HG03097 (cell line): ENCODE results near the gene TMEM139.
A peak's percentile ranks its signal among the peaks of the same experiment; 100 is the strongest.

Experiments
- ATAC-seq: cut with Tn5 transposase; IDR thresholded peaks from one replicate; pipeline ENCODE4 v1.9.1; 2021; ENCODE audit not compliant: unreplicated experiment, low FRiP score

The TMEM139 gene

GRCh38 chr7:143284591-143285469 is at the start of gene TMEM139:
Gene TMEM139 (plus strand): TSS chr7:143284958. CDS start chr7:143285958, 1,000 bp downstream.
- no peak for ATAC-seq

- no peak for ATAC-seq
Observed at GRCh38 chr7:143235561-143235960, 49.2 kb upstream of the TMEM139 start.

- no peak for ATAC-seq
Observed at GRCh38 chr7:143236408-143236990, 48.3 kb upstream of the TMEM139 start.

- no peak for ATAC-seq
Observed at GRCh38 chr7:143237366-143237765, 47.4 kb upstream of the TMEM139 start.

- no peak for ATAC-seq
Observed at GRCh38 chr7:143238289-143238980, 46.3 kb upstream of the TMEM139 start.

GRCh38 chr7:143239813-143240212 is 44.9 kb upstream of the TMEM139 start:
- no peak for ATAC-seq

GRCh38 chr7:143240291-143241168 is 44.2 kb upstream of the TMEM139 start:
- peak; percentile 85 for ATAC-seq

GRCh38 chr7:143242306-143242705 is 42.5 kb upstream of the TMEM139 start:
- no peak for ATAC-seq

GRCh38 chr7:143243111-143243510 is 41.6 kb upstream of the TMEM139 start:
- ATAC-seq: no peak

- no peak for ATAC-seq
Observed at GRCh38 chr7:143243614-143244013, 41.1 kb upstream of the TMEM139 start.

- no peak for ATAC-seq
Observed at GRCh38 chr7:143244321-143244720, 40.4 kb upstream of the TMEM139 start.

GRCh38 chr7:143245123-143245522 is 39.6 kb upstream of the TMEM139 start:
- ATAC-seq: no peak

- no peak for ATAC-seq
Observed at GRCh38 chr7:143247372-143247771, 37.4 kb upstream of the TMEM139 start.

GRCh38 chr7:143248761-143249354 is 35.9 kb upstream of the TMEM139 start:
- no peak for ATAC-seq

- no peak for ATAC-seq
Observed at GRCh38 chr7:143250199-143250598, 34.6 kb upstream of the TMEM139 start.

GRCh38 chr7:143250822-143251221 is 33.9 kb upstream of the TMEM139 start:
- no peak for ATAC-seq

GRCh38 chr7:143252006-143252405 is 32.8 kb upstream of the TMEM139 start:
- no peak for ATAC-seq

- ATAC-seq: no peak
Observed at GRCh38 chr7:143255564-143255963, 29.2 kb upstream of the TMEM139 start.

- no peak for ATAC-seq
Observed at GRCh38 chr7:143256325-143256724, 28.4 kb upstream of the TMEM139 start.

GRCh38 chr7:143256932-143257331 is 27.8 kb upstream of the TMEM139 start:
- ATAC-seq: peak; percentile 54
